Activated CD4-positive, alpha-beta memory T cell treated with anti-CD3 and anti-CD28 coated beads, Interleukin-2, amount 10 ng/mL, durations not matched to agents 7 days and 5 days (primary cell): ENCODE data around the gene ATAD1. TPM values are rescaled to one million over a fixed set of nuclear protein-coding genes. Genes with fewer than 3 reads are reported as not detected.
"Not testable (repeated sequence)": the region's sequence is repeated elsewhere in the genome, so short reads cannot be mapped to it uniquely, and the experiment has no call there.

Source experiments
- CTCF ChIA-PET: fragments of 350-600 bp; sonication (Branson Sonifier 250); formaldehyde crosslinking; loops from one replicate; lab custom pipeline; 2021; ENCODE audit warnings: antibody characterized with exemption, inconsistent platforms; lab: Charles Lee
- POLR2A ChIA-PET: fragments of 350-600 bp; sonication (Branson Sonifier 250); formaldehyde crosslinking; loops from one replicate; lab custom pipeline; 2021; ENCODE audit warnings: antibody characterized with exemption; lab: Charles Lee
- DNase-seq: peaks from one replicate; pipeline ENCODE4 v3.0.0-alpha.2; 2020
- H3K27ac Mint-ChIP-seq: one replicate; pipeline ENCODE4 v1.8.0; 2021; ENCODE audit warnings: mild to moderate bottlenecking, mixed read lengths
- H3K27me3 Mint-ChIP-seq: one replicate; pipeline ENCODE4 v1.8.0; 2021; ENCODE audit warnings: mixed read lengths
- H3K36me3 Mint-ChIP-seq: one replicate; pipeline ENCODE4 v1.8.0; 2021; ENCODE audit warnings: low read depth, mixed read lengths
- H3K4me1 Mint-ChIP-seq: one replicate; pipeline ENCODE4 v1.8.0; 2021; ENCODE audit warnings: mixed read lengths
- H3K4me3 Mint-ChIP-seq: one replicate; pipeline ENCODE4 v1.8.0; 2021; ENCODE audit warnings: mild to moderate bottlenecking, mixed read lengths
- H3K9me3 Mint-ChIP-seq: one replicate; pipeline ENCODE4 v1.8.0; 2021; ENCODE audit warnings: mixed read lengths
- total RNA-seq, 2 experiments: library from RNA; stranded (reverse); gene quantifications; one replicate each; pipeline ENCODE4 v1.2.3, GENCODE V29; 2021

ATAD1 gene
- total RNA-seq, 2 experiments from 2014 or later: 38.5 to 42.2 TPM

GRCh38 chr10:87844837-87845623 is 27.0 kb upstream of the ATAD1 start:
- no peak overlapping the region for H3K27ac Mint-ChIP-seq
- no peaks in the 10 kb centered on the region for H3K9me3 Mint-ChIP-seq
- no peak overlapping the region for H3K4me3 Mint-ChIP-seq
- no peak for DNase-seq
- peaks cover 10% of the 10 kb centered on the region for H3K4me1 Mint-ChIP-seq
- H3K36me3 Mint-ChIP-seq: no peaks in the 10 kb centered on the region
- ChIA-PET CTCF (interaction anchor here (1.1 to 1.2 kb wide), 2 partner anchors 12 to 23 kb away, joined by 3 read pairs; no protein-coding TSS in a partner anchor), POLR2A (interaction anchor here (2.2 to 3.2 kb wide), 2 partner anchors 17 to 26 kb away, joined by 11 to 16 read pairs; partner anchors contain the start of gene ATAD1)
- no peaks in the 10 kb centered on the region for H3K27me3 Mint-ChIP-seq

GRCh38 chr10:87843714-87844113 is 25.7 kb upstream of the ATAD1 start:
- ChIA-PET POLR2A (interaction anchor here (3.2 kb wide), 1 partner anchor 25 kb away, joined by 16 read pairs; the partner anchor contains the start of gene ATAD1), CTCF (interaction anchor here (1.4 kb wide), 1 partner anchor 8 kb away, joined by 3 read pairs; no protein-coding TSS in a partner anchor)
- Mint-ChIP-seq H3K27ac (no peak overlapping the region), H3K9me3 (no peaks in the 10 kb centered on the region), H3K4me1 (peaks cover 10% of the 10 kb centered on the region), H3K4me3 (no peak overlapping the region), H3K36me3 (no peaks in the 10 kb centered on the region), H3K27me3 (no peaks in the 10 kb centered on the region)
- no peak for DNase-seq

- ChIA-PET POLR2A (interaction anchor here (3.2 kb wide), 1 partner anchor 24 kb away, joined by 16 read pairs; the partner anchor contains the start of gene ATAD1), CTCF (interaction anchor here (1.4 kb wide), 1 partner anchor 8 kb away, joined by 3 read pairs; no protein-coding TSS in a partner anchor)
- DNase-seq: no peak
- Mint-ChIP-seq H3K36me3 (no peaks in the 10 kb centered on the region), H3K4me1 (peaks cover 10% of the 10 kb centered on the region), H3K27ac (no peak overlapping the region), H3K27me3 (no peaks in the 10 kb centered on the region), H3K9me3 (no peaks in the 10 kb centered on the region), H3K4me3 (no peak overlapping the region)
Measured at GRCh38 chr10:87842776-87843497, 24.9 kb upstream of the ATAD1 start.

GRCh38 chr10:87842220-87842641 is 24.2 kb upstream of the ATAD1 start:
- H3K4me3 Mint-ChIP-seq: no peak overlapping the region
- H3K27ac Mint-ChIP-seq: no peak overlapping the region
- no peak for DNase-seq
- peaks cover 10% of the 10 kb centered on the region for H3K4me1 Mint-ChIP-seq
- H3K27me3 Mint-ChIP-seq: no peaks in the 10 kb centered on the region
- H3K36me3 Mint-ChIP-seq: no peaks in the 10 kb centered on the region
- ChIA-PET POLR2A (interaction anchor here (1.3 kb wide), 1 partner anchor 24 kb away, joined by 5 read pairs; the partner anchor contains the start of gene ATAD1), CTCF (interaction anchor here (1.0 to 1.7 kb wide), 3 partner anchors 9 to 24 kb away, joined by 3 to 5 read pairs (median 3); partner anchors contain the start of gene ATAD1)
- H3K9me3 Mint-ChIP-seq: no peaks in the 10 kb centered on the region

GRCh38 chr10:87841186-87841585 is 23.2 kb upstream of the ATAD1 start:
- no peak for DNase-seq
- Mint-ChIP-seq H3K36me3 (no peaks in the 10 kb centered on the region), H3K27ac (no peak overlapping the region), H3K4me3 (no peak overlapping the region), H3K4me1 (peaks cover 10% of the 10 kb centered on the region), H3K27me3 (peaks cover 2% of the 10 kb centered on the region), H3K9me3 (no peaks in the 10 kb centered on the region)
- ChIA-PET POLR2A (interaction anchor here (1.3 kb wide), 1 partner anchor 23 kb away, joined by 5 read pairs; the partner anchor contains the start of gene ATAD1), CTCF (interaction anchor here (1.0 to 1.7 kb wide), 2 partner anchors 10 to 23 kb away, joined by 3 to 5 read pairs; partner anchors contain the start of gene ATAD1)

GRCh38 chr10:87838650-87839049 is 20.6 kb upstream of the ATAD1 start:
- Mint-ChIP-seq H3K27ac (no peak overlapping the region), H3K36me3 (no peaks in the 10 kb centered on the region), H3K4me3 (no peak overlapping the region), H3K9me3 (no peaks in the 10 kb centered on the region), H3K27me3 (peaks cover 5% of the 10 kb centered on the region), H3K4me1 (peaks cover 8% of the 10 kb centered on the region)
- CTCF ChIA-PET: interaction anchor here (0.7 to 1.1 kb wide), 3 partner anchors 12 to 50 kb away, joined by 4 to 5 read pairs (median 5); partner anchors contain the start of gene ATAD1
- POLR2A ChIA-PET: interaction anchor here (2.0 kb wide), 1 partner anchor 24 kb away, joined by 6 read pairs; no protein-coding TSS in a partner anchor
- no peak for DNase-seq

GRCh38 chr10:87837445-87837844 is 19.4 kb upstream of the ATAD1 start:
- peaks cover 4% of the 10 kb centered on the region for H3K4me1 Mint-ChIP-seq
- POLR2A ChIA-PET: no interaction called here
- H3K4me3 Mint-ChIP-seq: no peak overlapping the region
- H3K27me3 Mint-ChIP-seq: peaks cover 5% of the 10 kb centered on the region
- no peaks in the 10 kb centered on the region for H3K36me3 Mint-ChIP-seq
- DNase-seq: no peak
- H3K9me3 Mint-ChIP-seq: no peaks in the 10 kb centered on the region
- H3K27ac Mint-ChIP-seq: no peak overlapping the region
- CTCF ChIA-PET: no interaction called here

- POLR2A ChIA-PET: no interaction called here
- H3K27me3 Mint-ChIP-seq: peaks cover 5% of the 10 kb centered on the region
- peaks cover 2% of the 10 kb centered on the region for H3K4me1 Mint-ChIP-seq
Measured at GRCh38 chr10:87836098-87836497, 18.1 kb upstream of the ATAD1 start.

GRCh38 chr10:87829986-87830729 is 12.1 kb upstream of the ATAD1 start:
- POLR2A ChIA-PET: interaction anchor here (1.0 to 1.4 kb wide), 2 partner anchors 10 to 12 kb away, joined by 3 to 5 read pairs; partner anchors contain the start of gene ATAD1
- Mint-ChIP-seq H3K27ac (no peak overlapping the region), H3K4me3 (no peak overlapping the region), H3K36me3 (peaks cover 3% of the 10 kb centered on the region), H3K27me3 (peaks cover 2% of the 10 kb centered on the region), H3K4me1 (peaks cover 18% of the 10 kb centered on the region), H3K9me3 (peaks cover 2% of the 10 kb centered on the region)
- CTCF ChIA-PET: interaction anchor here (1.2 kb wide), 1 partner anchor 753 kb away, joined by 3 read pairs; the partner anchor contains the start of gene RNLS
- no peak for DNase-seq

More at GRCh38 chr10:87836098-87836497, 18.1 kb upstream of the ATAD1 start:
- Mint-ChIP-seq H3K36me3 (no peaks in the 10 kb centered on the region), H3K9me3 (no peaks in the 10 kb centered on the region), H3K4me3 (no peak overlapping the region), H3K27ac (no peak overlapping the region)
- CTCF ChIA-PET: no interaction called here
- no peak for DNase-seq

GRCh38 chr10:87829051-87829450 is 11.0 kb upstream of the ATAD1 start:
- H3K4me1 Mint-ChIP-seq: peaks cover 18% of the 10 kb centered on the region
- ChIA-PET POLR2A (interaction anchor here (2.3 kb wide), 1 partner anchor 11 kb away, joined by 9 read pairs; the partner anchor contains the start of gene ATAD1), CTCF (interaction anchor here (0.6 kb wide), 1 partner anchor 11 kb away, joined by 3 read pairs; the partner anchor contains the start of gene ATAD1)
- not testable (repeated sequence) for DNase-seq, H3K27me3 Mint-ChIP-seq, H3K27ac Mint-ChIP-seq, H3K36me3 Mint-ChIP-seq, H3K9me3 Mint-ChIP-seq, H3K4me3 Mint-ChIP-seq

- CTCF ChIA-PET: interaction anchor here (0.8 kb wide), 1 partner anchor 8 kb away, joined by 3 read pairs; no protein-coding TSS in a partner anchor
- no peak overlapping the region for H3K27ac Mint-ChIP-seq
- POLR2A ChIA-PET: interaction anchor here (2.3 kb wide), 1 partner anchor 10 kb away, joined by 9 read pairs; the partner anchor contains the start of gene ATAD1
- peaks cover 3% of the 10 kb centered on the region for H3K27me3 Mint-ChIP-seq
- no peak overlapping the region for H3K4me3 Mint-ChIP-seq
- peaks cover 3% of the 10 kb centered on the region for H3K36me3 Mint-ChIP-seq
- H3K4me1 Mint-ChIP-seq: peaks cover 18% of the 10 kb centered on the region
- DNase-seq: no peak
- peaks cover 2% of the 10 kb centered on the region for H3K9me3 Mint-ChIP-seq
Measured at GRCh38 chr10:87827681-87828080, 9.7 kb upstream of the ATAD1 start.

GRCh38 chr10:87826653-87827052 is 8.6 kb upstream of the ATAD1 start:
- H3K4me3 Mint-ChIP-seq: no peak overlapping the region
- ChIA-PET CTCF (no interaction called here), POLR2A (no interaction called here)
- H3K9me3 Mint-ChIP-seq: peaks cover 2% of the 10 kb centered on the region
- H3K36me3 Mint-ChIP-seq: peaks cover 3% of the 10 kb centered on the region
- no peak for DNase-seq
- peaks cover 18% of the 10 kb centered on the region for H3K4me1 Mint-ChIP-seq
- H3K27ac Mint-ChIP-seq: no peak overlapping the region
- peaks cover 5% of the 10 kb centered on the region for H3K27me3 Mint-ChIP-seq
